Neural progenitor cell (in vitro differentiated cells): ENCODE measurements around the gene OSGEPL1. TPM values are rescaled to one million over a fixed set of nuclear protein-coding genes. Genes with fewer than 3 reads are reported as not detected.
A peak's percentile ranks its signal among the peaks of the same experiment; 100 is the strongest.

ENCODE experiments used
- DNase-seq: peaks from one replicate; pipeline ENCODE4 v3.0.0-alpha.2; 2016; ENCODE audit warnings: low spot score
- H2AFZ ChIP-seq: fragments of 200-600 bp; sonication (generic); replicated peaks from 2 replicates; pipeline ENCODE4 v1.6.1; 2016; ENCODE audit warnings: antibody characterized with exemption
- H3F3A ChIP-seq: fragments of 200-600 bp; sonication (generic); 2 replicates; pipeline ENCODE4 v1.6.1; 2016; ENCODE audit warnings: antibody characterized with exemption, low read depth
- H3K27ac ChIP-seq: fragments of 200-600 bp; sonication (generic); 2 replicates; pipeline ENCODE4 v1.5.1; 2016; ENCODE audit warnings: mild to moderate bottlenecking
- H3K27me3 ChIP-seq: fragments of 200-600 bp; sonication (generic); 2 replicates; pipeline ENCODE4 v1.6.1; 2016; ENCODE audit warnings: mild to moderate bottlenecking, moderate library complexity
- H3K36me3 ChIP-seq: fragments of 200-600 bp; sonication (generic); 2 replicates; pipeline ENCODE4 v1.5.1; 2016
- H3K4me1 ChIP-seq: fragments of 200-600 bp; sonication (generic); 2 replicates; pipeline ENCODE4 v1.6.1; 2016; ENCODE audit warnings: mixed run types
- H3K4me2 ChIP-seq: fragments of 200-600 bp; sonication (generic); 2 replicates; pipeline ENCODE4 v1.6.1; 2016
- H3K4me3 ChIP-seq: fragments of 200-600 bp; sonication (generic); 2 replicates; pipeline ENCODE4 v1.5.1; 2016
- H3K79me2 ChIP-seq: fragments of 200-600 bp; sonication (generic); 2 replicates; pipeline ENCODE4 v1.6.1; 2016; ENCODE audit warnings: low read depth
- H3K9ac ChIP-seq: fragments of 200-600 bp; sonication (generic); 2 replicates; pipeline ENCODE4 v1.6.1; 2016
- H3K9me3 ChIP-seq: fragments of 200-600 bp; sonication (generic); 2 replicates; pipeline ENCODE4 v1.5.1; 2016; ENCODE audit warnings: low read depth
- H4K20me1 ChIP-seq: fragments of 200-600 bp; sonication (generic); 2 replicates; pipeline ENCODE4 v1.6.1; 2016; ENCODE audit warnings: low read depth
- H3K27ac Mint-ChIP-seq: 3 replicates; pipeline ENCODE4 v1.8.0; 2021; ENCODE audit warnings: mixed read lengths
- H3K27me3 Mint-ChIP-seq: 2 replicates; pipeline ENCODE4 v1.8.0; 2022; ENCODE audit warnings: low read depth, mild to moderate bottlenecking, inconsistent platforms, moderate library complexity, mixed read lengths; ENCODE audit not compliant: insufficient read depth
- H3K36me3 Mint-ChIP-seq: 3 replicates; pipeline ENCODE4 v1.8.0; 2021; ENCODE audit warnings: mixed read lengths
- H3K4me1 Mint-ChIP-seq: 3 replicates; pipeline ENCODE4 v1.8.0; 2021; ENCODE audit warnings: mixed read lengths
- H3K4me3 Mint-ChIP-seq: 3 replicates; pipeline ENCODE4 v1.8.0; 2021; ENCODE audit warnings: mild to moderate bottlenecking, moderate library complexity, mixed read lengths
- H3K9me3 Mint-ChIP-seq: 3 replicates; pipeline ENCODE4 v1.8.0; 2020; ENCODE audit warnings: mixed read lengths
- EZH2 ChIP-seq: fragments of 200-600 bp; sonication (generic); IDR thresholded peaks from 2 replicates; pipeline ENCODE4 v1.6.1; 2017; ENCODE audit warnings: antibody characterized with exemption, mild to moderate bottlenecking, moderate library complexity
- EZH2phosphoT487 ChIP-seq: fragments of 200-600 bp; sonication (generic); IDR thresholded peaks from 2 replicates; pipeline ENCODE4 v1.6.1; 2017; ENCODE audit warnings: antibody characterized with exemption
- total RNA-seq: library from RNA; depleted of rRNA; stranded (reverse); fragments of >200 nt; gene quantifications from 2 replicates; pipeline ENCODE4 v1.2.3, GENCODE V29; 2015; ENCODE audit warnings: low replicate concordance
- TF ChIP-seq, protein P1 (sequence below): fragments of 200-600 bp; sonication (generic); IDR thresholded peaks from 2 replicates; pipeline ENCODE4 v1.5.1; 2017; ENCODE audit warnings: antibody characterized with exemption, mild to moderate bottlenecking

OSGEPL1 gene
- total RNA-seq, 1 donor from 2014 or later: 51.5 TPM

DNA sequence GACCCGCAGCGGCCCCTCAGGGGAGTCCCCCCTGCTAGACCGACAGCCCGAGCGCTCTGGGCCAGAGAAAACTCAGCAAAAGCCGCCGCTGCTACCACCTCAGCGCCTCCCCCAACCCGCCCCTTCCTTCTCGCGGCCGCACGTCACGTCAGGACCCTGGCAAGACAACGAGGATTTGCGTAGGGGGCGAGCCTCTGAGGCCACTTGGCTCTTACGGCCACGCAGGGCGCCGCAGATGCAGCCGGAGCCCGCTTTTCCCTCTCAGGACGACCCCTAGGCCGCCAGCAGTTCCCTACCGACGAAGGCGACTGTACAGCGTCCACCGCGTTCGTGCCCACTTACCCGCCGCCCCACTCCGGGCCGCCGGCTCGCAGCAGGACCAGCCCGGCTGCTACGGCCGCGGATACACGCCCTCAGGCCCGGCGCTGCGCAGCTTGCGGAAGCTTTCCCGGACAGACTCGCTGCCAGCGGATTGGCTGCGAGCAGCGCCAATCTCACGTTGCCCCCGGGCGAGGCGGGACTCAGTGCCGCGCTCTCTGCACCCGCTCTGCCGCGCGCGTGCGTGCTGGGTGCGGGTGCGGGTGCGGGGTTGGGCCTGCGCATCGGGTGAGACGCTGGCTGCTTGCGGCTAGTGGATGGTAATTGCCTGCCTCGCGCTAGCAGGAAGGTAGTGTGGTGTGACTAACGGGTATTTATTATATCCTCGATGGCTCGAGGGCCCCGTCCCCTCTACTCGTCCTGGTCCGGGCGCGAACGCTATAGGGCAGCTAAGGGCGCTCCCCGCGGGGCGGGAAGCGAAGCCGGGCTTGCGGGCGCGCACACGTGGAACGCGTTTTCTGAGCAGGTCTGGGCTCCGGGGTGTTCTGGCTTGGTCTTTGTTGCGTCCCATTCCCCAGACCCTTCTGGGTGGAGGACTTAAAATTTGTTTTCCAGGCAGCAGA lies 21.6 kb upstream of the OSGEPL1 start, which contains the start of the genes ORMDL1 and PMS1:
Gene ORMDL1, minus strand, starts transcription at position 413 of the 941 bp plus-strand sequence. CDS start 1,744 bp downstream, outside the sequence.
Gene PMS1, plus strand, starts transcription at position 524 of the 941 bp plus-strand sequence. CDS start 7,360 bp downstream, outside the sequence.
- Mint-ChIP-seq H3K27ac (peak within 1 kb of the TSS; percentile 88), H3K36me3 (peaks cover 25% of the 10 kb centered on the region), H3K4me1 (peaks cover 28% of the 10 kb centered on the region), H3K4me3 (peak within 1 kb of the TSS; percentile 87), H3K27me3 (no peaks in the 10 kb centered on the region), H3K9me3 (no peaks in the 10 kb centered on the region)
- Histone ChIP-seq H3K9ac (peak within 1 kb of the TSS; percentile 80), H3K79me2 (peaks cover 92% of the 10 kb centered on the region), H3K27ac (peak within 1 kb of the TSS; percentile 93), H3F3A (peaks cover 7% of the 10 kb centered on the region), H3K4me2 (peak within 1 kb of the TSS; percentile 90), H4K20me1 (no peaks in the 10 kb centered on the region), H3K4me1 (peaks cover 10% of the 10 kb centered on the region), H3K9me3 (no peaks in the 10 kb centered on the region), H3K27me3 (no peaks in the 10 kb centered on the region), H3K4me3 (peak within 1 kb of the TSS; percentile 72), H3K36me3 (peaks cover 17% of the 10 kb centered on the region), H2AFZ (peak within 1 kb of the TSS; percentile 52)
- DNase-seq: peak; percentile 97
- TF ChIP-seq EZH2phosphoT487 (no peak), EZH2 (no peak)
- TF ChIP-seq, protein P1, sequence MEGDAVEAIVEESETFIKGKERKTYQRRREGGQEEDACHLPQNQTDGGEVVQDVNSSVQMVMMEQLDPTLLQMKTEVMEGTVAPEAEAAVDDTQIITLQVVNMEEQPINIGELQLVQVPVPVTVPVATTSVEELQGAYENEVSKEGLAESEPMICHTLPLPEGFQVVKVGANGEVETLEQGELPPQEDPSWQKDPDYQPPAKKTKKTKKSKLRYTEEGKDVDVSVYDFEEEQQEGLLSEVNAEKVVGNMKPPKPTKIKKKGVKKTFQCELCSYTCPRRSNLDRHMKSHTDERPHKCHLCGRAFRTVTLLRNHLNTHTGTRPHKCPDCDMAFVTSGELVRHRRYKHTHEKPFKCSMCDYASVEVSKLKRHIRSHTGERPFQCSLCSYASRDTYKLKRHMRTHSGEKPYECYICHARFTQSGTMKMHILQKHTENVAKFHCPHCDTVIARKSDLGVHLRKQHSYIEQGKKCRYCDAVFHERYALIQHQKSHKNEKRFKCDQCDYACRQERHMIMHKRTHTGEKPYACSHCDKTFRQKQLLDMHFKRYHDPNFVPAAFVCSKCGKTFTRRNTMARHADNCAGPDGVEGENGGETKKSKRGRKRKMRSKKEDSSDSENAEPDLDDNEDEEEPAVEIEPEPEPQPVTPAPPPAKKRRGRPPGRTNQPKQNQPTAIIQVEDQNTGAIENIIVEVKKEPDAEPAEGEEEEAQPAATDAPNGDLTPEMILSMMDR: no peak

DNA sequence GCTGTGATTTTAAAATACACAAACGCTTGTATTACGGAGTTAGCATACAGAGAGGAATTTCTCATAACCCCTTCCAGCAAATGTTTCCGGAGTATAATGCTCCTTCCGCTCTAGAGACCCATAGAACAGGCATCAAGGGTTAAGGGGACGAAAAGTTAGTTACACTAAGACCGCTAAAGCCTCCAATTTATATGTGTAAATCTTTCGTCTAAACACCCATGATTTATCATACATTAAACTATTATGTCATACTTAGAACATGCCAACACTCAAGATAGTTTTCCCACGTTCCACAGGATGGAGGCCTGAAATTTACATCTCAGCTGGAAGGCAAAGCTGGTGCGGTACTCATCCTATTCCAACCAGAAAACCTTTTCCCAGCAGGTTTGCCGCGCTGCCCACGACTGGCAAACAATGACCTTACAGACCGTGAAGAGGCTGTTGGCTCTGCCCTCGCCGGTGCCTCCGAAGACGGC lies 20.9 kb upstream of the OSGEPL1 start:
- H3K4me1 Mint-ChIP-seq: peaks cover 28% of the 10 kb centered on the region
- H2AFZ ChIP-seq: peak overlapping the region; percentile 52
- H3F3A ChIP-seq: peaks cover 7% of the 10 kb centered on the region
- peak overlapping the region; percentile 87 for H3K4me3 Mint-ChIP-seq
- TF ChIP-seq EZH2phosphoT487: no peak
- no peaks in the 10 kb centered on the region for H3K9me3 Mint-ChIP-seq
- no peaks in the 10 kb centered on the region for H3K27me3 Mint-ChIP-seq
- H3K36me3 ChIP-seq: peaks cover 17% of the 10 kb centered on the region
- no peaks in the 10 kb centered on the region for H3K27me3 ChIP-seq
- no peak for DNase-seq
- peaks cover 89% of the 10 kb centered on the region for H3K79me2 ChIP-seq
- no peaks in the 10 kb centered on the region for H4K20me1 ChIP-seq
- peaks cover 28% of the 10 kb centered on the region for H3K36me3 Mint-ChIP-seq
- peak overlapping the region; percentile 72 for H3K4me3 ChIP-seq
- no peaks in the 10 kb centered on the region for H3K9me3 ChIP-seq
- peak overlapping the region; percentile 93 for H3K27ac ChIP-seq
- peak overlapping the region; percentile 88 for H3K27ac Mint-ChIP-seq
- peak overlapping the region; percentile 80 for H3K9ac ChIP-seq
- peak overlapping the region; percentile 90 for H3K4me2 ChIP-seq
- peaks cover 10% of the 10 kb centered on the region for H3K4me1 ChIP-seq

DNA sequence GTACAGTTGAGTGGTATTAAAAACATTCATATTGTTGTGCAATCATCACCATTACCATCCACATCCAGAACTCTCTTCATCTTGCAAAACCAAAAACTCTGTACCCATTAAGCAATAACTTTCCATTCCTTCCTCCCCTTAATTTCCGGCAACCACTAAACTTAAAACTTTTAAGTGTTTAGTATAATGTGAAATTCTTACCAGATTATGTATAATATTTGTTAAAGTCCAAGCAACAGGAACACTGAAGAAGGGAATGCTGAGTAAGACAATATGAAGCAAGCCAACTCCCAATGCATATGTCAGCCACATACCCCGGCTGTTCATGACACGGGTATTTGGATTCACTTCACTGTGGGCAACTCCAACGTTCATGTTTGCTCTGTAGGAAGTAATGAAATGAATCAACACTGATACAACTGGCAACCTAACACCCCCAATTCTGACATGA lies 19.7 kb upstream of the OSGEPL1 start:
- Histone ChIP-seq H3K36me3 (peaks cover 17% of the 10 kb centered on the region), H3K79me2 (peaks cover 76% of the 10 kb centered on the region), H3K27me3 (no peaks in the 10 kb centered on the region), H3K4me2 (peak overlapping the region; percentile 90), H3K9me3 (no peaks in the 10 kb centered on the region), H3K4me1 (peaks cover 10% of the 10 kb centered on the region), H3K27ac (no peak overlapping the region), H3K4me3 (peak overlapping the region; percentile 72), H4K20me1 (no peaks in the 10 kb centered on the region), H3F3A (peaks cover 7% of the 10 kb centered on the region), H2AFZ (no peak overlapping the region), H3K9ac (no peak overlapping the region)
- Mint-ChIP-seq H3K27me3 (no peaks in the 10 kb centered on the region), H3K4me1 (peaks cover 28% of the 10 kb centered on the region), H3K27ac (no peak overlapping the region), H3K4me3 (peak overlapping the region; percentile 87), H3K36me3 (peaks cover 30% of the 10 kb centered on the region), H3K9me3 (no peaks in the 10 kb centered on the region)
- no peak for DNase-seq
- no peak for TF ChIP-seq EZH2phosphoT487
- TF ChIP-seq, protein P1: no peak
- TF ChIP-seq EZH2: no peak
